ENCODE measurements around the gene RNF10. TPM values are rescaled to one million over a fixed set of nuclear protein-coding genes. Genes with fewer than 3 reads are reported as not detected.
A peak's percentile ranks its signal among the peaks of the same experiment; 100 is the strongest.

Gene RNF10
- total RNA-seq, 1 experiment from 2014 or later = 166 TPM

GRCh38 chr12:120625557-120626419 lies 91.6 kb downstream of the RNF10 start:
- no peaks in the 10 kb centered on the region for H3K9me3 Mint-ChIP-seq (ENCODE audit: unreplicated experiment)
- intact Hi-C loops (cut with micrococcal nuclease) = no loop called here
- no TSS peak for BruUV-seq (replicated peaks)
- DNase-seq (ENCODE audit: unreplicated experiment) = no peak
- TF ChIP-seq CTCF (IDR thresholded peaks at IDR 0.05; ENCODE audit: unreplicated experiment) = peak; percentile 20
- no peaks in the 10 kb centered on the region for H3K27me3 Mint-ChIP-seq (ENCODE audit: insufficient read depth, unreplicated experiment)
- H3K4me1 Mint-ChIP-seq (ENCODE audit: insufficient read depth, unreplicated experiment) = no peaks in the 10 kb centered on the region
- no peak overlapping the region for H3K4me3 Mint-ChIP-seq (ENCODE audit: unreplicated experiment)
- H3K36me3 Mint-ChIP-seq (ENCODE audit: insufficient read depth, unreplicated experiment) = no peaks in the 10 kb centered on the region
- ChIA-PET CTCF (interaction anchor here (0.6 to 7.8 kb wide), 8 partner anchors 9 to 568 kb away, joined by 3 to 71 read pairs (median 4); no protein-coding TSS in a partner anchor), POLR2A (no interaction called here)
- no peak overlapping the region for H3K27ac Mint-ChIP-seq (ENCODE audit: low read depth, unreplicated experiment)

Other genes with a start within 250 kb of the RNF10 start
- gene RNU4-2, start 242.5 kb upstream of the RNF10 start, total RNA-seq (2022) = 2,753 and 3,369 TPM in 2 replicates
- gene RNU4-1, start 241.1 kb upstream of the RNF10 start, total RNA-seq (2022) = 1,764 and 2,069 TPM in 2 replicates
- gene SIRT4, start 232.0 kb upstream of the RNF10 start, total RNA-seq (2022) = 0.61 TPM in 1 of 2 replicates, not detected in the other
- not detected in 2 replicates for gene PLA2G1B, start 206.6 kb upstream of the RNF10 start, total RNA-seq (2022)
- gene MSI1, start 165.2 kb upstream of the RNF10 start, total RNA-seq (2022) = not detected in 2 replicates
- gene COX6A1, start 96.2 kb upstream of the RNF10 start, total RNA-seq (2022) = 475 and 518 TPM in 2 replicates
- 48.4 and 50.2 TPM in 2 replicates for gene TRIAP1, start 88.0 kb upstream of the RNF10 start, total RNA-seq (2022)
- gene GATC, start 87.9 kb upstream of the RNF10 start, total RNA-seq (2022) = 29.7 and 32.1 TPM in 2 replicates
- gene SRSF9, start 64.6 kb upstream of the RNF10 start, total RNA-seq (2022) = 192 and 193 TPM in 2 replicates
- gene DYNLL1, start 38.2 kb upstream of the RNF10 start, total RNA-seq (2022) = 247 and 351 TPM in 2 replicates
- gene COQ5, start 5.2 kb upstream of the RNF10 start, total RNA-seq (2022) = 21.5 and 22.9 TPM in 2 replicates
- 24.3 and 29.9 TPM in 2 replicates for gene POP5, start 47.0 kb downstream of the RNF10 start, total RNA-seq (2022)
- not detected in 2 replicates for gene CABP1, start 106.3 kb downstream of the RNF10 start, total RNA-seq (2022)
- gene MLEC, start 152.8 kb downstream of the RNF10 start, total RNA-seq (2022) = 107 and 144 TPM in 2 replicates
- gene UNC119B, start 176.1 kb downstream of the RNF10 start, total RNA-seq (2022) = 31.0 and 34.7 TPM in 2 replicates
- gene ACADS, start 191.5 kb downstream of the RNF10 start, total RNA-seq (2022) = 1.9 and 2.1 TPM in 2 replicates

Measured in MCF 10A (cell line).